Glutamatergic neuron (in vitro differentiated cells): ENCODE results near the gene DOCK7. TPM values are rescaled to one million over a fixed set of nuclear protein-coding genes. Genes with fewer than 3 reads are reported as not detected.

Source experiments
- DNase-seq: peaks from one replicate; pipeline ENCODE4 v3.0.0; 2022
- H3K27ac Mint-ChIP-seq: one replicate; pipeline ENCODE4 v1.8.0; 2020; ENCODE audit warnings: mild to moderate bottlenecking, mixed read lengths, inconsistent platforms; ENCODE audit not compliant: unreplicated experiment
- H3K27me3 Mint-ChIP-seq: one replicate; pipeline ENCODE4 v1.8.0; 2020; ENCODE audit warnings: mild to moderate bottlenecking, moderate library complexity, mixed read lengths, inconsistent platforms; ENCODE audit not compliant: unreplicated experiment
- H3K36me3 Mint-ChIP-seq: one replicate; pipeline ENCODE4 v1.8.0; 2020; ENCODE audit warnings: mild to moderate bottlenecking, mixed read lengths, inconsistent platforms; ENCODE audit not compliant: unreplicated experiment
- H3K4me1 Mint-ChIP-seq: one replicate; pipeline ENCODE4 v1.8.0; 2020; ENCODE audit warnings: mild to moderate bottlenecking, low read depth, mixed read lengths, inconsistent platforms; ENCODE audit not compliant: unreplicated experiment
- H3K4me3 Mint-ChIP-seq: one replicate; pipeline ENCODE4 v1.8.0; 2020; ENCODE audit warnings: mild to moderate bottlenecking, mixed read lengths, inconsistent platforms; ENCODE audit not compliant: unreplicated experiment
- H3K9me3 Mint-ChIP-seq: one replicate; pipeline ENCODE4 v1.8.0; 2020; ENCODE audit warnings: mild to moderate bottlenecking, moderate library complexity, mixed read lengths, inconsistent platforms; ENCODE audit not compliant: unreplicated experiment
- CTCF ChIP-seq: fragments of 200-600 bp; sonication (generic); IDR thresholded peaks from one replicate; pipeline ENCODE4 v1.5.0; 2021; ENCODE audit not compliant: partially characterized antibody, unreplicated experiment
- total RNA-seq: library from RNA; stranded (reverse); fragmentation: NEBNext Ultra II Directional; extraction: Animal tissue kit (Norgen Biotek cat#: 25700); gene quantifications from one replicate; pipeline ENCODE4 v1.2.1, GENCODE V29; 2021; ENCODE audit not compliant: unreplicated experiment

DOCK7 gene
- total RNA-seq, 1 donor from 2014 or later: 70.8 TPM

- no peaks in the 10 kb centered on the region for H3K27me3 Mint-ChIP-seq
- no peak for DNase-seq
- H3K4me3 Mint-ChIP-seq: no peak overlapping the region
- H3K36me3 Mint-ChIP-seq: peaks cover 23% of the 10 kb centered on the region
- H3K4me1 Mint-ChIP-seq: peaks cover 2% of the 10 kb centered on the region
- no peak overlapping the region for H3K27ac Mint-ChIP-seq
- H3K9me3 Mint-ChIP-seq: peaks cover 3% of the 10 kb centered on the region
- TF ChIP-seq CTCF: no peak
These were observed 221.1 kb downstream of the DOCK7 start for GRCh38 chr1:62467092-62467491.

GRCh38 chr1:62462370-62462769 is 225.8 kb downstream of the DOCK7 start:
- Mint-ChIP-seq H3K9me3 (no peaks in the 10 kb centered on the region), H3K27ac (no peak overlapping the region), H3K4me1 (peaks cover 2% of the 10 kb centered on the region), H3K4me3 (no peak overlapping the region), H3K27me3 (no peaks in the 10 kb centered on the region), H3K36me3 (peaks cover 4% of the 10 kb centered on the region)
- no peak for TF ChIP-seq CTCF
- no peak for DNase-seq

- no peaks in the 10 kb centered on the region for H3K4me1 Mint-ChIP-seq
- no peak overlapping the region for H3K27ac Mint-ChIP-seq
- no peak overlapping the region for H3K4me3 Mint-ChIP-seq
- H3K27me3 Mint-ChIP-seq: peaks cover 2% of the 10 kb centered on the region
- H3K36me3 Mint-ChIP-seq: peaks cover 4% of the 10 kb centered on the region
- no peak for DNase-seq
- TF ChIP-seq CTCF: no peak
- no peaks in the 10 kb centered on the region for H3K9me3 Mint-ChIP-seq
These were observed 230.2 kb downstream of the DOCK7 start for GRCh38 chr1:62457955-62458354.

- H3K4me3 Mint-ChIP-seq: no peak overlapping the region
- H3K36me3 Mint-ChIP-seq: no peaks in the 10 kb centered on the region
- TF ChIP-seq CTCF: no peak
- no peak for DNase-seq
- peaks cover 2% of the 10 kb centered on the region for H3K27me3 Mint-ChIP-seq
- H3K4me1 Mint-ChIP-seq: no peaks in the 10 kb centered on the region
- H3K27ac Mint-ChIP-seq: no peak overlapping the region
- no peaks in the 10 kb centered on the region for H3K9me3 Mint-ChIP-seq
These were observed 235.2 kb downstream of the DOCK7 start for GRCh38 chr1:62452951-62453350.

GRCh38 chr1:62450301-62450700 is 237.9 kb downstream of the DOCK7 start:
- no peaks in the 10 kb centered on the region for H3K27me3 Mint-ChIP-seq
- no peaks in the 10 kb centered on the region for H3K4me1 Mint-ChIP-seq
- H3K4me3 Mint-ChIP-seq: no peak overlapping the region
- H3K36me3 Mint-ChIP-seq: no peaks in the 10 kb centered on the region
- no peaks in the 10 kb centered on the region for H3K9me3 Mint-ChIP-seq
- TF ChIP-seq CTCF: no peak
- H3K27ac Mint-ChIP-seq: peak overlapping the region; percentile 1
- DNase-seq: no peak
